Duodenal mucosa (tissue), 2 donors: ENCODE results near the gene SPARC.

Source experiments
- H3K27ac ChIP-seq: one replicate; pipeline ENCODE4 v1.7.0; 2013; ENCODE audit warnings: low read depth, low read length
- H3K27me3 ChIP-seq, 2 donors: one replicate each; pipeline ENCODE4 v1.7.0; 2013; ENCODE audit warnings: low read length in 2 of 2, control low read depth in 1 of 2; ENCODE audit not compliant: insufficient read depth in 2 of 2, control insufficient read depth in 1 of 2
- H3K36me3 ChIP-seq, 2 donors: one replicate each; pipeline ENCODE4 v1.7.0; 2013; ENCODE audit warnings: low read length in 2 of 2, control low read depth in 1 of 2; ENCODE audit not compliant: insufficient read depth in 2 of 2, control insufficient read depth in 1 of 2
- H3K4me1 ChIP-seq, 2 donors: one replicate each; pipeline ENCODE4 v1.7.0; 2013; ENCODE audit warnings: low read length in 2 of 2, control low read depth in 1 of 2; ENCODE audit not compliant: insufficient read depth in 2 of 2, control insufficient read depth in 1 of 2
- H3K4me3 ChIP-seq, 2 donors: one replicate each; pipeline ENCODE4 v1.7.0; 2013; ENCODE audit warnings: low read length in 2 of 2, low read depth in 1 of 2
- H3K9ac ChIP-seq, 2 donors: one replicate each; pipeline ENCODE4 v1.7.0; 2013; ENCODE audit warnings: low read length in 2 of 2, low read depth in 1 of 2
- H3K9me3 ChIP-seq, 2 donors: one replicate each; pipeline ENCODE4 v1.7.0; 2013; ENCODE audit warnings: low read length in 2 of 2, control low read depth in 1 of 2; ENCODE audit not compliant: control insufficient read depth in 1 of 2

The SPARC gene

DNA sequence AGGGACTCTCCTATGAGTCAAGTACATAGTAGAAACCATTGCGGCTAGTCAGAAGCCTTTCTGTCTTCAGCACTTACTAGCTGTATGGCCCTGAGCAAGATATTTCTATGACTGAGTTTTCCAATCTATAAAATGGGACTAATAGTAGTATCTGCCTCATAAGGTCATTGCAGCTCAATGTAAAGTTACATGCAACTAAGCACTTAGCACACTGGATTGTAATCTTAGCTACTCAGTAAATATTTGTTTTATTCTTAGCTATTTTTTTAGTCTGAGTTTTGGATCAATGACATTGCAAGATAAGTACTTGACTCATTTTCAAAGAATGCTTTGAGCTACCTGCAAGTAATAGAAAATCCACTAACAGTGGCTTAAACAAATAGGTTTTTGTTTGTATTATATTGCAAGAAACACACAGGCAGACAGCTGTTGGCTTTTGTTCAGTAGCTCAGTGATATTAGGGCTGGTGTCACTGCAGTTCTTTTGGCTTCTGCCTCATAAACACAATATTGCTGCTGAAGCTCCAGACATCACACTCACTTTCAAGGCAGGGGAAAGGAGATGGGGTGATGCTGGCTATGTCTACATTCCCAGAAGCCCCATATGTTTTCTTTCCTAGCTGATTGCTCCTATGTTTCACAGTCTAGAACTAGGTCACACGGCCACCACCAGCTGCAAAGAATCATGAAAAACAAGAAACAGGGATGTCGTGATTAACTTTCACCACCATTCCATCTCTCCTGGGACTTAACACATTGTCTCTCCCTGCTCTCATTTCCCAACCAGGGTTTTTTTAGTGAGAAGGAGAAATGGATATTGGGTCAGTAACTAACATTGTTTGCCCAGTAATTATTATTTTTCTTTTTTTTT is 68.6 kb downstream of the SPARC start:
- H3K4me3 ChIP-seq: no peak overlapping the region
- H3K27me3 ChIP-seq: peaks cover 0 to 2% of the 10 kb centered on the region in 2 donors
- no peak overlapping the region for H3K27ac ChIP-seq
- no peak overlapping the region for H3K9ac ChIP-seq
- no peaks in the 10 kb centered on the region for H3K9me3 ChIP-seq
- H3K36me3 ChIP-seq: no peaks in the 10 kb centered on the region
- H3K4me1 ChIP-seq: no peaks in the 10 kb centered on the region

DNA sequence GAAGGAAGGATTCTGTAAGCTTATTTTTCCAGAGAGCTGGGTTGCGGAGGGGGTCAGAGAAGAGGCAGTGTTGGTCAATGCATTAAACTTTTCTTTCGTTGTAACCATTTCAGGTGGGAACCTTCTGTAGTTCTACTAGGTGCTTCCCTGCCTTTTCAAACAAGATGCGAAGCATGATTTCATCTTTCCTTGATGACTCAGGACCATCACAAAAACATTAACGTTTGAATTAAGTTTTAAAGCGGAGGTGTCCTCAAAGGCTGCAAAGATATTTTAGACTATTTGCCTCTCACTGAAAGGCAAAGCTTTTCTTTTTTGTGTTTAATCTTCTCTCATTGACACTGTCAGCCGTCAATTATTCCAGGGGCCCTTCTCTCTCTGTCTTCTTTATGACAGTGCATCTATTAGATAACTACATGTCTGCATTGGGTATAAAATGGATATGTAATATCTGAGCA is 69.3 kb downstream of the SPARC start:
- H3K4me3 ChIP-seq: no peak overlapping the region

DNA sequence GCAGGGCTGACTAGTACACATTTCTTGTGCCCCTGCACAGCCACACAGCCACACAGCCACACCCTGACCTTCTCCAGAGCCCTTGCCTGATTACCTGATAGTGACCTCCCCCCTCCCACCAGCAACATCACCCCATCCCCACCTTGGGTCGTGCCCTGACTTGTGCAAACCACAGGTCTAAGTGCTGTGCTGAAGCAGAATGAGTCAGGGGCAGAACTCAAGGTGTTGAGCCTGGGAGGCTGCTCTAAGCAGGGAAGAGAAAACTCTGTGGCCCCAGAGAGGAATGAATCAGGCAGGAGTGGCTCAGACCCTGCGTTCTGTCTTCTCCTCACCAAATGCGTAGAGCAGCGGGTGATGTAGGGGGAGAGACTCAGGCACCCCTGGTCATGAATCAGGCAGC is 71.3 kb downstream of the SPARC start:
- no peak overlapping the region for H3K27ac ChIP-seq

More for the DNA sequence above, 69.3 kb downstream of the SPARC start:
- no peak overlapping the region for H3K27ac ChIP-seq
- H3K27me3 ChIP-seq: peaks cover 0 to 2% of the 10 kb centered on the region in 2 donors
- H3K36me3 ChIP-seq: no peaks in the 10 kb centered on the region
- H3K9me3 ChIP-seq: no peaks in the 10 kb centered on the region
- H3K9ac ChIP-seq: no peak overlapping the region
- H3K4me1 ChIP-seq: no peaks in the 10 kb centered on the region

DNA sequence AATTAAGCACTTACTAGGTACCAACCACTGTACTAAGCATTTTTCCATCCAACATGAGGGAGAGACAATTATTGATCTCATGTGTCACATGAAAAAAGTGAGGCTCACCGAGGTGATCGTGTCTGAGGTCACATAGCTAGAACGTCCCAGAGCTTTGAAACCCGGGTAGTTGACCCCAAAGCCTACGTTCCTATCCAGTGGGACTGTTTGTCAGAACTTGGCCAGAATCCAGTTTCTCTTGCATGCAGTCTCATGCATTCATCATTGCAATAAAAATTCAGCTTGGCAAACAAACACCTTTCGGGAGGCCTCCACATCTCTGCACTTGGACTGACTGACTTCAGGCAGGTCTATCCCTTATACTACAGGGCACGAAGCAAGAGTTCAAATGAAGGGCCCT is 72.2 kb downstream of the SPARC start:
- Histone ChIP-seq H3K9me3 (no peaks in the 10 kb centered on the region), H3K4me1 (no peaks in the 10 kb centered on the region), H3K9ac (no peak overlapping the region), H3K36me3 (no peaks in the 10 kb centered on the region), H3K4me3 (no peak overlapping the region), H3K27ac (no peak overlapping the region), H3K27me3 (peaks cover 0 to 2% of the 10 kb centered on the region in 2 donors)

More for the DNA sequence above, 71.3 kb downstream of the SPARC start:
- Histone ChIP-seq H3K9ac (no peak overlapping the region), H3K9me3 (no peaks in the 10 kb centered on the region), H3K4me3 (no peak overlapping the region), H3K36me3 (no peaks in the 10 kb centered on the region), H3K27me3 (peaks cover 0 to 2% of the 10 kb centered on the region in 2 donors), H3K4me1 (no peaks in the 10 kb centered on the region)

DNA sequence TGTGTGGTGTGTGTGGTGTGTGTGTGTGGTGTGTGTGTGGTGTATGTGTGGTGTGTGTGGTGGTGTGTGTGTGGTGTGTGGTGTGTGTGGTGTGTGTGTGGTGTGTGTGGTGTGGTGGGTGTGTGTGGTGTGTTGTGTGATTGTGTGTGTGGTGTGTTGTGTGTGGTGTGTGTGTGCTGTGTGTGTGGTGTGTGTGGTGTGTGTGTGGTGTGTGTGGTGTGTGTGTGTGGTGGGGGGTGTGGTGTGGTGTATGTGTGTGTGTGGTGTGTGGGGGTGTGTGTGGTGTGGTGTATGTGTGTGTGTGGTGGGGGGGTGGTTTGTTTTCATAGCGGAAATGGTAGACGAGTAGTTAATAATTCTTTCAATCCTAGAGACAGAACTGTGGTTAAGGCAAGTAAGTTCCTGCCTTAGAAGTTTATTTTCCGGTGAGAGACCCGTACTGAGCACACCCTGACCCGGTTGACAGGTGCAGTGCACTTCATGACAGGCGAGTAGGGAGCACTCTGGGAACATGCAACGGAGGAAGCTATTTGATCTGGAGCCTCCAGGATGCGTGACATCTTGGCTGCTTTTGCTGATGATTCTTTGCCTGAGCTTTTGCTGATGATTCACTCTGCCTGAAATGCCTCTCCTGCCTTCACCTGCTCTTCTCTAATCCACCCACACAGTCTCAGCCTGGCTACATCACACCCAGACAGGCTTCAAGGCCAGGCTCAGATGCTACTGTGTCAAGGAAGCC is 73.9 kb downstream of the SPARC start:
- Histone ChIP-seq H3K36me3 (no peaks in the 10 kb centered on the region), H3K27me3 (peaks cover 0 to 2% of the 10 kb centered on the region in 2 donors), H3K4me3 (no peak overlapping the region), H3K9me3 (no peaks in the 10 kb centered on the region), H3K9ac (no peak overlapping the region), H3K4me1 (no peaks in the 10 kb centered on the region), H3K27ac (no peak overlapping the region)

- Histone ChIP-seq H3K9me3 (no peaks in the 10 kb centered on the region), H3K27ac (no peak overlapping the region), H3K27me3 (peaks cover 0 to 2% of the 10 kb centered on the region in 2 donors), H3K4me3 (no peak overlapping the region), H3K4me1 (no peaks in the 10 kb centered on the region), H3K9ac (no peak overlapping the region), H3K36me3 (no peaks in the 10 kb centered on the region)
Measured at GRCh38 chr5:151611127-151611775, 75.5 kb downstream of the SPARC start.
